Sigmoid colon (tissue), 7 donors: ENCODE data around the gene OR2A14. TPM values are rescaled to one million over a fixed set of nuclear protein-coding genes. Genes with fewer than 3 reads are reported as not detected.

Experiments
- DNase-seq: peaks from one replicate; pipeline ENCODE4 v3.0.0-alpha.2; 2019
- H3K27ac ChIP-seq, 4 donors: fragments of 200-600 bp; sonication (generic); one replicate each; pipeline ENCODE4 v1.5.1; 2016 to 2019; ENCODE audit warnings: mild to moderate bottlenecking in 1 of 4
- H3K27me3 ChIP-seq, 3 donors: fragments of 200-600 bp; sonication (generic); one replicate each; pipeline ENCODE4 v1.5.1; 2019; ENCODE audit warnings: mild to moderate bottlenecking in 1 of 3
- H3K36me3 ChIP-seq, 4 donors: fragments of 200-600 bp; sonication (generic); one replicate each; pipeline ENCODE4 v1.5.1; 2016 to 2019
- H3K4me1 ChIP-seq, 4 donors: fragments of 200-600 bp; sonication (generic); one replicate each; pipeline ENCODE4 v1.5.1; 2017 to 2019
- H3K4me3 ChIP-seq, 4 donors: fragments of 200-600 bp; sonication (generic); one replicate each; pipeline ENCODE4 v1.5.1; 2017 to 2019; ENCODE audit warnings: mild to moderate bottlenecking in 2 of 4, moderate library complexity in 1 of 4
- H3K9me3 ChIP-seq, 4 donors: fragments of 200-600 bp in 3 of 4; sonication (generic) in 3 of 4; one replicate each; pipeline versions ENCODE4 v1.5.1 to v1.6.1; 2013 to 2019
- CTCF ChIP-seq, 4 experiments: fragments of 450-650 bp in 3 of 4; fragments of 200-600 bp in 1 of 4; IDR thresholded peaks; one replicate each; pipeline ENCODE4 v1.5.1; 2016 to 2019; ENCODE audit warnings: antibody characterized with exemption in 4 of 4, mild to moderate bottlenecking in 3 of 4, moderate library complexity in 2 of 4
- EP300 ChIP-seq, 4 donors: sonication (generic); formaldehyde crosslinking; IDR thresholded peaks; one replicate each; pipeline ENCODE4 v1.6.1; 2017; ENCODE audit warnings: antibody characterized with exemption in 4 of 4
- POLR2A ChIP-seq, 2 donors: fragments of 450-650 bp; IDR thresholded peaks; one replicate each; pipeline ENCODE4 v1.6.1; 2016; ENCODE audit warnings: antibody characterized with exemption in 2 of 2, mild to moderate bottlenecking in 2 of 2, moderate library complexity in 2 of 2
- POLR2AphosphoS5 ChIP-seq, 4 donors: sonication (generic); formaldehyde crosslinking; IDR thresholded peaks; one replicate each; pipeline ENCODE4 v1.6.1; 2017; ENCODE audit warnings: antibody characterized with exemption in 4 of 4
- WGBS, 2 donors: extraction: QIAGEN DNeasy Blood & Tissue Kit; methylation state at CpG; one replicate each; pipeline ENCODE4 v1.1.7; 2013; 5-methylcytosine and 5-hydroxymethylcytosine counted together
- intact Hi-C: fragments of 100-400 bp; cut with DNase I; formaldehyde crosslinking; loops from one replicate; pipeline ENCODE4 v1.15.1; 2023
- polyA plus RNA-seq, 3 donors: library from polyadenylated mRNA; stranded (reverse); fragments of 200-250 nt; gene quantifications; one replicate each; pipeline ENCODE4 v1.2.3, GENCODE V29; 2013
- total RNA-seq, 4 donors: library from RNA; depleted of rRNA; stranded (reverse); fragments of >200 nt; gene quantifications; one replicate each; pipeline ENCODE4 v1.1.0, GENCODE V29; 2016
- donor health status: healthy with polysubstance abuse.
- donor health status: Bipolar disorder and iron deficiency.
- donor health status: healthy.

Gene OR2A14
- total RNA-seq, result not detected
- polyA plus RNA-seq, result not detected

- no peak for DNase-seq
- WGBS, 2 donors, result 87 to 98% methylated on average over 1 of the region's 1 CpG
- no peak within 1 kb of the TSS for H3K27ac ChIP-seq
- TF ChIP-seq POLR2A (IDR thresholded peaks at IDR 0.05) (no peak), CTCF (IDR thresholded peaks at IDR 0.05) (no peak), POLR2AphosphoS5 (IDR thresholded peaks at IDR 0.05) (no peak), EP300 (IDR thresholded peaks at IDR 0.05) (no peak)
- H3K4me3 ChIP-seq, result no peak within 1 kb of the TSS
- H3K9me3 ChIP-seq, result no peaks in the 10 kb centered on the region
- H3K27me3 ChIP-seq, result no peaks in the 10 kb centered on the region
- intact Hi-C loops, result no loop called here
- no peaks in the 10 kb centered on the region for H3K4me1 ChIP-seq
- no peaks in the 10 kb centered on the region for H3K36me3 ChIP-seq
Measured at GRCh38 chr7:144122876-144123275, at the start of gene OR2A14. Gene OR2A14, plus strand, starts transcription at chr7:144123176. Its CDS starts 5,937 bp downstream, at chr7:144129113.

GRCh38 chr7:144074374-144074773, 48.6 kb upstream of the OR2A14 start:
- intact Hi-C loops, result no loop called here
- DNase-seq, result no peak
- Histone ChIP-seq H3K27ac (no peak overlapping the region), H3K9me3 (no peaks in the 10 kb centered on the region), H3K4me1 (no peaks in the 10 kb centered on the region), H3K36me3 (no peaks in the 10 kb centered on the region), H3K4me3 (no peak overlapping the region), H3K27me3 (no peaks in the 10 kb centered on the region)
- TF ChIP-seq EP300 (IDR thresholded peaks at IDR 0.05) (no peak), CTCF (IDR thresholded peaks at IDR 0.05) (no peak), POLR2AphosphoS5 (IDR thresholded peaks at IDR 0.05) (no peak), POLR2A (IDR thresholded peaks at IDR 0.05) (no peak)
- WGBS, 2 donors, result 90 to 94% methylated on average over 8 of the region's 8 CpGs

GRCh38 chr7:144085978-144086377, 37.0 kb upstream of the OR2A14 start, which contains the start of gene OR2A12:
Gene OR2A12, plus strand, starts transcription at chr7:144086278. Its CDS starts 8,830 bp downstream, at chr7:144095108.
- Histone ChIP-seq H3K4me3 (no peak within 1 kb of the TSS), H3K4me1 (no peaks in the 10 kb centered on the region), H3K9me3 (no peaks in the 10 kb centered on the region), H3K27me3 (no peaks in the 10 kb centered on the region), H3K27ac (no peak within 1 kb of the TSS), H3K36me3 (no peaks in the 10 kb centered on the region)
- TF ChIP-seq CTCF (IDR thresholded peaks at IDR 0.05), result no peak
- DNase-seq, result no peak
- 84 to 88% methylated on average over 2 of the region's 2 CpGs for WGBS, 2 donors
- intact Hi-C loops, result no loop called here

- no peak for TF ChIP-seq CTCF (IDR thresholded peaks at IDR 0.05)
- no peak for TF ChIP-seq POLR2A (IDR thresholded peaks at IDR 0.05)
- TF ChIP-seq EP300 (IDR thresholded peaks at IDR 0.05), result no peak
- no peak for TF ChIP-seq POLR2AphosphoS5 (IDR thresholded peaks at IDR 0.05)
- H3K9me3 ChIP-seq, result no peaks in the 10 kb centered on the region
- DNase-seq, result no peak
- intact Hi-C loops, result no loop called here
- H3K36me3 ChIP-seq, result no peaks in the 10 kb centered on the region
- no peak overlapping the region for H3K4me3 ChIP-seq
- 67 to 77% methylated on average over 4 of the region's 4 CpGs for WGBS, 2 donors
- no peaks in the 10 kb centered on the region for H3K27me3 ChIP-seq
- no peaks in the 10 kb centered on the region for H3K4me1 ChIP-seq
- no peak overlapping the region for H3K27ac ChIP-seq
Measured at GRCh38 chr7:144086730-144087129, 36.2 kb upstream of the OR2A14 start.

GRCh38 chr7:144087230-144087629, 35.7 kb upstream of the OR2A14 start:
- no peak overlapping the region for H3K27ac ChIP-seq
- WGBS, 2 donors, result 76 to 81% methylated on average over 1 of the region's 1 CpG
- no peaks in the 10 kb centered on the region for H3K4me1 ChIP-seq
- no peaks in the 10 kb centered on the region for H3K27me3 ChIP-seq
- H3K4me3 ChIP-seq, result no peak overlapping the region
- intact Hi-C loops, result no loop called here
- no peak for DNase-seq
- TF ChIP-seq POLR2AphosphoS5 (IDR thresholded peaks at IDR 0.05) (no peak), POLR2A (IDR thresholded peaks at IDR 0.05) (no peak), CTCF (IDR thresholded peaks at IDR 0.05) (no peak), EP300 (IDR thresholded peaks at IDR 0.05) (no peak)
- H3K9me3 ChIP-seq, result no peaks in the 10 kb centered on the region
- no peaks in the 10 kb centered on the region for H3K36me3 ChIP-seq
